Suprapubic skin (tissue), 4 donors: Measurements from ENCODE around the gene PSME3IP1.
A peak's percentile ranks its signal among the peaks of the same experiment; 100 is the strongest.

ENCODE experiments used
- EP300 ChIP-seq: sonication (generic); formaldehyde crosslinking; IDR thresholded peaks from one replicate; pipeline ENCODE4 v1.6.1; 2017; ENCODE audit warnings: antibody characterized with exemption
- POLR2A ChIP-seq, 2 donors: fragments of 450-650 bp; IDR thresholded peaks; one replicate each; pipeline ENCODE4 v1.6.1; 2017; ENCODE audit warnings: antibody characterized with exemption in 2 of 2, mild to moderate bottlenecking in 2 of 2, moderate library complexity in 2 of 2
- POLR2AphosphoS5 ChIP-seq, 3 donors: sonication (generic); formaldehyde crosslinking; IDR thresholded peaks; one replicate each; pipeline ENCODE4 v1.6.1; 2017; ENCODE audit warnings: antibody characterized with exemption in 3 of 3
- TF ChIP-seq, protein P1 (sequence below), 2 donors: fragments of 200-600 bp in 1 of 2; fragments of 450-650 bp in 1 of 2; sonication (generic) in 1 of 2; IDR thresholded peaks; one replicate each; pipeline ENCODE4 v1.5.1; 2016 to 2019; ENCODE audit warnings: antibody characterized with exemption in 2 of 2, mild to moderate bottlenecking in 1 of 2, moderate library complexity in 1 of 2

DNA sequence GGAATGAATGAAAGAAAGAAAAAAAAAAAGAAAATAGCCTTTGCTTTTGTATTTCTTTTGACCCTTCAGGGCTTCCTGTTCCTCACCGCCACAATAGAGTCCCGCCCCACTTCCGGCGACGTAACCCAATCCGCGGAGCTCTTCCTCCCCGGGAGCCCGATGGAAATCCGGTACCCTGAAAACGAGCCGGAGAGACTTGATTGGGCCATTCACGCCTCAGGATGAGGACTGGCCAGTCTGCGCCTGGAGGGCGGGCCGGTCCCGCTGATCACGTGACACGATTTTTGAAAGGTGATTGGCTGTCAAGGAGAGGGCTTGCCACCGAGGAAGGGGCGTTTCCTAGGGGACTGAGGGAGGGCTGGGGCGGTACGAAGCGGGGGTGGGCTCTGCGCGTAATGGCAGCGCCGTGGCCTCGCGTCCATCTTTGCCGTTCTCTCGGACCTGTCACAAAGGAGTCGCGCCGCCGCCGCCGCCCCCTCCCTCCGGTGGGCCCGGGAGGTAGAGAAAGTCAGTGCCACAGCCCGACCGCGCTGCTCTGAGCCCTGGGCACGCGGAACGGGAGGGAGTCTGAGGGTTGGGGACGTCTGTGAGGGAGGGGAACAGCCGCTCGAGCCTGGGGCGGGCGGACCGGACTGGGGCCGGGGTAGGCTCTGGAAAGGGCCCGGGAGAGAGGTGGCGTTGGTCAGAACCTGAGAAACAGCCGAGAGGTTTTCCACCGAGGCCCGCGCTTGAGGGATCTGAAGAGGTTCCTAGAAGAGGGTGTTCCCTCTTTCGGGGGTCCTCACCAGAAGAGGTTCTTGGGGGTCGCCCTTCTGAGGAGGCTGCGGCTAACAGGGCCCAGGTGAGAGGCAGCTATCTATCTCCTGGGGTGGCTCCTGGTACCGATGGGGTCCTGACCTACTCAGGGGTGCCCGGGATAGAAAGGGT is at the start of gene PSME3IP1, which contains the start of gene RSPRY1:
- TF ChIP-seq, protein P1, sequence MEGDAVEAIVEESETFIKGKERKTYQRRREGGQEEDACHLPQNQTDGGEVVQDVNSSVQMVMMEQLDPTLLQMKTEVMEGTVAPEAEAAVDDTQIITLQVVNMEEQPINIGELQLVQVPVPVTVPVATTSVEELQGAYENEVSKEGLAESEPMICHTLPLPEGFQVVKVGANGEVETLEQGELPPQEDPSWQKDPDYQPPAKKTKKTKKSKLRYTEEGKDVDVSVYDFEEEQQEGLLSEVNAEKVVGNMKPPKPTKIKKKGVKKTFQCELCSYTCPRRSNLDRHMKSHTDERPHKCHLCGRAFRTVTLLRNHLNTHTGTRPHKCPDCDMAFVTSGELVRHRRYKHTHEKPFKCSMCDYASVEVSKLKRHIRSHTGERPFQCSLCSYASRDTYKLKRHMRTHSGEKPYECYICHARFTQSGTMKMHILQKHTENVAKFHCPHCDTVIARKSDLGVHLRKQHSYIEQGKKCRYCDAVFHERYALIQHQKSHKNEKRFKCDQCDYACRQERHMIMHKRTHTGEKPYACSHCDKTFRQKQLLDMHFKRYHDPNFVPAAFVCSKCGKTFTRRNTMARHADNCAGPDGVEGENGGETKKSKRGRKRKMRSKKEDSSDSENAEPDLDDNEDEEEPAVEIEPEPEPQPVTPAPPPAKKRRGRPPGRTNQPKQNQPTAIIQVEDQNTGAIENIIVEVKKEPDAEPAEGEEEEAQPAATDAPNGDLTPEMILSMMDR (IDR thresholded peaks at IDR 0.05), result no peak
- TF ChIP-seq EP300, result no peak
- TF ChIP-seq POLR2A (IDR thresholded peaks at IDR 0.05), result peak; percentile 57 to 92
- peak; percentile 9 to 87 (median 24) for TF ChIP-seq POLR2AphosphoS5 (IDR thresholded peaks at IDR 0.05)
